GM10266 (cell line): Measurements from ENCODE around the gene SH2D1B.
"Not testable (repeated sequence)": the region's sequence is repeated elsewhere in the genome, so short reads cannot be mapped to it uniquely, and the experiment has no call there.

Source experiments
- DNase-seq: peaks from one replicate; pipeline ENCODE4 v3.0.0; 2012; ENCODE audit errors: extremely low spot score
- TF ChIP-seq, protein P1 (sequence below): IDR thresholded peaks from 2 replicates; pipeline ENCODE4 v1.5.1; 2012; ENCODE audit warnings: mild to moderate bottlenecking, low read depth; ENCODE audit not compliant: control insufficient read depth, insufficient read depth; ENCODE audit errors: missing control alignments

The SH2D1B gene

DNA sequence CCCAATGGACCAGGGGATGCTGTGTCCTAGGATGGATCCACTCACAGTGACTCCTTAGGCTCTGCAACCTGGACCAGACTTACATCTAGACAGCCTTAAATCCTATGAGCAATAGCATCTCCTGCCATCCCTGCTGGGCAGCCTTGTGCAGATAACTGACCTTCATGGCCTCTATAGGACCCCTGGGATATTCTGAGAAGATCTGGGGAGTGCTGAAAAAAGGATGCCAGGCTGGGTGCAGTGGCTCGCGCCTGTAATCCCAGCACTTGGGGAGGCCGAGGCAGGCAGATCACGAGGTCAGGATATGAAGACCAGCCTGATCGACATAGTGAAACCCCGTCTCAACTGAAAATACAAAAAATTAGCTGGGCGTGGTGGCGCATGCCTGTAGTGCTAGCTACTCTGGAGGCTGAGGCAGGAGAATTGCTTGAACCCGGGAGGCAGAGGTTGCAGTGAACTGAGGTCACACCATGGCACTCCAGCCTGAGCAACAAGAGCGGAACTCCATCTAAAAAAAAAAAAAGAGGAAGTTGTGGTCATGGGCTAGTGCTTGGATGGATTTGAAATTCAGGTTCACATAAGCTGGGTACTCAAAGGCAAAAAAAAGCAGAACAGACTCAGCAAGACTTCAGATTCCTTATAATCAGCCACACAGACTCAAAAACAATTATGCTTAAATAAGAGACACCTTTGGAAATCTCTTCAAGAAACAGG, 10.9 kb upstream of the SH2D1B start:
- TF ChIP-seq, protein P1, sequence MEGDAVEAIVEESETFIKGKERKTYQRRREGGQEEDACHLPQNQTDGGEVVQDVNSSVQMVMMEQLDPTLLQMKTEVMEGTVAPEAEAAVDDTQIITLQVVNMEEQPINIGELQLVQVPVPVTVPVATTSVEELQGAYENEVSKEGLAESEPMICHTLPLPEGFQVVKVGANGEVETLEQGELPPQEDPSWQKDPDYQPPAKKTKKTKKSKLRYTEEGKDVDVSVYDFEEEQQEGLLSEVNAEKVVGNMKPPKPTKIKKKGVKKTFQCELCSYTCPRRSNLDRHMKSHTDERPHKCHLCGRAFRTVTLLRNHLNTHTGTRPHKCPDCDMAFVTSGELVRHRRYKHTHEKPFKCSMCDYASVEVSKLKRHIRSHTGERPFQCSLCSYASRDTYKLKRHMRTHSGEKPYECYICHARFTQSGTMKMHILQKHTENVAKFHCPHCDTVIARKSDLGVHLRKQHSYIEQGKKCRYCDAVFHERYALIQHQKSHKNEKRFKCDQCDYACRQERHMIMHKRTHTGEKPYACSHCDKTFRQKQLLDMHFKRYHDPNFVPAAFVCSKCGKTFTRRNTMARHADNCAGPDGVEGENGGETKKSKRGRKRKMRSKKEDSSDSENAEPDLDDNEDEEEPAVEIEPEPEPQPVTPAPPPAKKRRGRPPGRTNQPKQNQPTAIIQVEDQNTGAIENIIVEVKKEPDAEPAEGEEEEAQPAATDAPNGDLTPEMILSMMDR = no peak
- no peak for DNase-seq

DNA sequence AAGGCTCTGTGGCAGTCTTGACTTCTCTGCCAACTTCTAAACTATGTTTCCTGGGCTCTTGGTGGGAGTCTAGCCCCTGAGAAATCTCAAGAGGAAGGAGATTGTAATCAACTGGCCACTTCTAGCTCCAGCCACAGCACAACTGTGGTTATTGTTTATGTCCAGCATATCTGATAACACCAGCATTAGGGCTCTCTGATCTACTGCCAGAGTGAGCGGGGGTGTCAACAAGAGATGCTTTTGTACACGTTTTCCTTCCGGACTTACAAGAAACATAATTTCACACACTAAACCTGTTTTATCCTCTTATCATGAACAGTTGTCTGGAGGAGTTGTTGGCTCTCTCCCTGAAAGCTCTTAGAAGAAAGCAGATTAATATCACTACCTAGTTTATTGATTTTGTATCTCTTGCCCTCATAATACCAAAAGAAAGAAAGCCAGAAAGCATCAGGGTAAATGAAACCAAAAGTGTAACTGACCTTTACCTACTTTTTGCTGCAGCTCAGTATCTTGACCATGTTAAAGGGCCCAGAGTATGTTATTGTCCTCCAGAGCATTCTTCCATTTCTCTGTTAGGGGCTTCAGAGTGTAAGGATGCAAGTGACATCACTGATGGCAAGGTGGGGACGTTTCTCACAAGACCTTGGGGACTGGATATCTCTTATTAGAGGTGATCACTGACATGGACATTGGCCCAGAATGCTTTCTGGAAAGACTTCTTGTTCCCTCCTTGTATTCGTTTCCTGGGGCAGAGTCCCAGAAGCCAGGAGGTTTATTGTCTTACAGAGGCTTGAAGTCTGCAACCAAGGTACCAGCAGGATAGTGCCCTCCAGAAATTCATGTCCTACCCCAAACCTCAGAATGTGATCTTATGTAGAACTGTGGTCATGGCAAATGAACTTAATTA, 9.6 kb upstream of the SH2D1B start:
- TF ChIP-seq, protein P1 = no peak
- DNase-seq = no peak

DNA sequence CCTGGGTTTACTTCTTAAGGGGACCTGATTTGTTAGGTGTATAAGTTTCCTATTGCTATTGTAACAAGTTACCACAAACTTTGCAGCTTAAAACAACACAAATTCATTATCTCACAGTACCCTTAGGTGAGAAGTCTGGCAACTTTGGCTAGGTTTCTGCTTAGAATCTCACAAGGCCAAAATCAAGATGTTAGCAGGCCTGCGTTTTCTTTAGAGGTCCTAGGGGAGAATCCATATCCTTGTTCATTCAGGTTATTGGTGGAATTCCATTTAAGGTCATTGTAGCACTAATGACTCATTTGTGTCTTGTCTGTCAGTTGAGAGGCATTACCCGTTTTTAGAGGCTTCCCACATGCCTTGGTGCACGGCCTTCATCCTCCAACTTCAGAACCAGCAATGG, 8.2 kb upstream of the SH2D1B start:
- TF ChIP-seq, protein P1 = no peak
- no peak for DNase-seq

DNA sequence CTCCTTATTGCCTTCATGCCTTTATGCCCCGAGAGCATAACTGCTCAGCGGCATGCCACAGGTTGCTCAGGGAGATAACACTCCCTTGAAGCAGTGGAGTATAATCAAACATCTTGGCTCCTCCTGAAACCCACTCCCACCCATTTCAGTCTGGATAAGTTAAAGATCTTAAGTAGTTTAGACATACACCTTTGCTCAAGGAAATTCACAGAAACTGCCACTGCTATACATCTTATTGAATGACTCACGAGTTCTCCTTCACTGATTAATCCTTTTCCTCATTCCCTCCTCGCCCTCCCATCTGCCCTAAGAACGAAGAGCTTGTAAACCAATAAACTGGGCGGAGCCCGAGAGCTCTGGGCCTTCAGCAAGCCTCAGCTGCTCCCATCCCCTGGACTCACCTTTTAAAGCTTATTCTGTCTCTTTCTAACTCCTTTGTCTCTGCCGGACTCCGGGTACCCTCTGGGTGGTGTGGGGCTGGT, 7.6 kb upstream of the SH2D1B start:
- DNase-seq = not testable (repeated sequence)

DNA sequence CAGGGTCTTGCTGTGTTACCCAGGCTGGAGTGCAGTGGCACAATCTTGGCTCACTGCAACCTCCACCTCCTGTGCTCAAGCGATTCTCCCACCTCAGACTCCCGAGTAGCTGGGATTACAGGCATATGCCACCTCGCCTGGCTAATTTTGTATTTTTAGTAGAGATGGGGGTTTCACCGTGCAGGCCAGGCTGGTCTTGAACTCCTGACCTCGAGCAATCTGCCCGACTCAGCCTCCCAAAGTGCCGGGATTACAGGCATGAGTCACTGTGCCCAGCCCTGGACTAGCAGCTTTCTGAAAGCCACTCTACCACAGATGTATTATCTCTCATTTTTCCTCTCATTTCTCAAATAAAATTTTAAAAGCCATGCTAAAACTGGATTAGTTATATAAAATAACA, 6.6 kb upstream of the SH2D1B start:
- not testable (repeated sequence) for DNase-seq

DNA sequence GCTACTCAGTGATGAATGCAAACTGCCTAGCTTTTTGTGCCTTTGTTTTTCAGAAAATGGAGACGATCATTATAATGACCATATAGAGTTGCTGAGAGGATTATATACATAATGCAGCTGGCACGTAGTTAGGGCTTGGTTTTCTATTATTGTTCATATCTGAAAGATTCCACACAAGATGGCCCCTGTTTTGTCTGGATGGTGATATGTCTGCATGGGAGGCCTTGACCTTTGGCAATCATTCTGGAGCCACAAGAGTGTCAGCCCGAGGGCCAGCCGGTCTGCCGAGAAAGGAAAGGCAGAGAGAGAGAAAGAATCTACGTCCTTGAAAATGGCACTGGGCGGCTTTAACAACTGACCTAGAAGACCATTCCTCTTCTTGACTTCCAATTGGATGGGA, 5.7 kb upstream of the SH2D1B start:
- no peak for DNase-seq
- TF ChIP-seq, protein P1 = no peak

DNA sequence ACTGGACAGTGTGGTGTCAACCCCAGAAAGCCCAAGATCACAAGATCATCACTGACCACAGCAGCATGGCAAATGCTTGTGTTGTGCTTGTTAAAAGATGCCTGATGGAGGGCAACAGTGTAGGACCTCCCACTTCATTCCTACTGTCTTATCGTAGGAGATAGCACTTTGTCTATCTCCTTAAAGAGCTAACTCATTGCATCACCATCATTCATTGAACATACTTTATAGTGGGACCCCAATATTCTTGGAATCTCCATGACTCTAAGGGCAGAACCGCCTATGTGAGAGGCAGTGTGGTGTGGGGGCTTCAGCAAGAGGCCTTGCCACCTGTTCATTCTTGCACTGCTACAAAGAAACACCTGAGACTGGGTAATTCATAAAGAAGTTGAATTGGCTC, 5.0 kb upstream of the SH2D1B start:
- TF ChIP-seq, protein P1 = no peak

DNA sequence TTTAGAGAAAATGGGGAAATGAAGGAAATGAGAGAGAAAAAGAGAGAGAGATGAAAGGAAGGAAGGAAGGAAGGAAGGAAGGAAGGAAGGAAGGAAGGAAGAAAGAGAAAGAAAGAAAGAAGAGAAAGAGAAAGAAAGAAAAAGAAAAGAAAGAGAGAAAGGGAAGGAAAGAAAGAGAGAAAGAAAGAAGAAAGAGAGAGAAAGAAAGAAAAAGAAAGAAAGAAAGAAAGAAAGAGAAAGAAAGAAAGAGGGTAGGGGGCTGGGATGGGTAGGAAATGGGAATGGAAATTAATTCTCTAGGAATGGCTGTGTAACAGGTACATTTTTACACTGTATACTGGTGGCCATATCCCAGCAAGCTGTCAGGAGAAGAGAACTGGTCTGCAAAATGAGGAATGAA, 4.3 kb upstream of the SH2D1B start:
- DNase-seq = no peak
- TF ChIP-seq, protein P1 = no peak

More for the DNA sequence above, 5.0 kb upstream of the SH2D1B start:
- DNase-seq = no peak
